ENCODE measurements around the gene TBL1XR1.

TBL1XR1 gene

GRCh38 chr3:177197041-177197726, at the start of gene TBL1XR1:
Gene TBL1XR1, minus strand, starts transcription at chr3:177197482. Its CDS starts 132,505 bp downstream, at chr3:177064977.
- DNase-seq, result peak; percentile 96

GRCh38 chr3:177245250-177245649, 48.0 kb upstream of the TBL1XR1 start:
- DNase-seq, result no peak

DNA sequence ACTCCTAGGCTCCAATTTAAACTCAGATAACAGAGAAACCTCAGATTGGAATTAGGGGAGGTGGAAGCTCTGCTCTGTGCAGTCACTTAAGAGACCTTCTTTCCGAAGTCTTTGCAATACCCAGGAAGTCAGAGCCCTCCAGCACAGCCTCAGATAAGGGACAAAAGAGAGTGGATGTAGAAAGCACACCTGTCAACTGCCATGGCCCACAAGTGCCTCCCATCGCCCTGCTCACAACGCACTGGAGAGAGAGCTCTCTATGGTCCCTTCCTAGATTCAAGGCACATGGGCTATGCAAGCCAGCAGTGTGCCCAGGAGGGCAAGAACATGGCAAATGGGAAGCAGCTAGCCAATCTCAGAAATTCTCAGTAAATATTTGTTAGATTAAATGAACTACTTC, 47.3 kb upstream of the TBL1XR1 start:
- no peak for DNase-seq

- no peak for DNase-seq
These were observed 41.5 kb upstream of the TBL1XR1 start for GRCh38 chr3:177238686-177239216.

- DNase-seq, result no peak
These were observed 39.9 kb upstream of the TBL1XR1 start for GRCh38 chr3:177237206-177237605.

- DNase-seq, result no peak
These were observed 39.4 kb upstream of the TBL1XR1 start for GRCh38 chr3:177236704-177237103.

DNA sequence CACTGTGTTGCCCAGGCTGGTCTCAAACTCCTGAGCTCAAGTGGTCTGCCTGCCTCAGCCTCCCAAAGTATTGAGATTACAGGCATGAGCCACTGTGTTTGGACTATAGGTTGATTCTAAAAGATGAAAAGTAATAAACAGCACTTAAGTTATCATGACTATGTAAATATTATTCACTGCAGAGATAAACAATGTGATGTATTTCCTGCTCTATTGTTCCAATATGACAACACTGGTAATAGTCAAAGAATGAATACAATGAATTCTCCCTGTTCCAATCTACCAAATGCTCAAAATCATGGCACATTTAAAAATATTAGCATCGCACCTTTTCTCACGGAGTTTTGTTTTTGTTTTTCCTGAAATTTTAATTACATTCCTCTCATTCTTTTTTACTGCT, 36.8 kb upstream of the TBL1XR1 start:
- no peak for DNase-seq

GRCh38 chr3:177231242-177231641, 34.0 kb upstream of the TBL1XR1 start:
- DNase-seq, result no peak

GRCh38 chr3:177230641-177231040, 33.4 kb upstream of the TBL1XR1 start:
- no peak for DNase-seq

DNA sequence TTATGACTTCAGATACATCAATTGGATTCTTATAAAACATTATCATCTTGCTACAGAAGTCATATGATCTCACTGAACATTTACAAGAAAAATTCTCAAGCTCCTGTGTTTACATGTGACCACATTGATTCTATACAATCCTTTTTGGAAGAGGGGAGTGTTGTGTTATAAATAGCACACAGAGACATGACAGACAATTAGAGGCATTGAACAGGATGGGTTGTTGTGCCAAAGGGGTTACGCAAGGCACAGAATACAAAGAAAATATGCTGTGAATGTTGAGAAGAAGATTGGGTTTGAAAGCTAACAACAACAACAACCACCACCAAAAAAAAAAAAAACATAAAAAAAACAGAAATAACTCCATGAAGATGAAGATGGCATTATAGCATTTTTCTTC, 32.5 kb upstream of the TBL1XR1 start:
- no peak for DNase-seq

DNA sequence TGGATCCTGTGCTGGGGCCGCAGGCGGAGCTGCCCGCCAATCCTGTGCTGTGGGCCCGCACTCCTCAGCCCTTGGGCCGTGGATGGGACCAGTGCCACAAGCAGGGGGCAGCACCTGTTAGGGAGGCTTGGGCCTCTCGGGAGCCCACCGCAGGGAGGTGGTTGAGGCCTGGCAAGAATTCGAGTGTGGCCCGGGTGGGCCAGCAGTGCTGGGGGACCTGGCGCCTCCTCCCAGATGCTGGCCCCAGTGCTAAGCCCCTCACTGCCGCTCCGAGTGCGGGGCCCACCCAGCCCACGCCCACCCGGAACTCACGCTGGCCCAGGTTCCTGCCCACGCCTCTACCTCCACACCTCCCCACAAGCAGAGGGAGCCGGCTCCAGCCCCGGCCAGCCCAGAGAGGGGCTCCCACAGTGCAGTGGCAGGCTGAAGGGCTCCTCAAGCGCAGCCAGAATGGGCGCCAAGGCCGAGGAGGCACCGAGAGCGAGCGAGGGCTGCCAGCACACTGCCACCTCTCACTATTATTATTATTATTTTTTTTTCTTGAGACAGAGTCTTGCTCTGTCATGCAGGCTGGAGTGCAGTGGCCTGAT, 31.4 kb upstream of the TBL1XR1 start:
- no peak for DNase-seq

GRCh38 chr3:177224414-177224813, 27.1 kb upstream of the TBL1XR1 start:
- DNase-seq, result no peak

- DNase-seq, result no peak
These were observed 24.5 kb upstream of the TBL1XR1 start for GRCh38 chr3:177221744-177222143.

GRCh38 chr3:177220136-177220974, 23.1 kb upstream of the TBL1XR1 start:
- DNase-seq, result no peak

DNA sequence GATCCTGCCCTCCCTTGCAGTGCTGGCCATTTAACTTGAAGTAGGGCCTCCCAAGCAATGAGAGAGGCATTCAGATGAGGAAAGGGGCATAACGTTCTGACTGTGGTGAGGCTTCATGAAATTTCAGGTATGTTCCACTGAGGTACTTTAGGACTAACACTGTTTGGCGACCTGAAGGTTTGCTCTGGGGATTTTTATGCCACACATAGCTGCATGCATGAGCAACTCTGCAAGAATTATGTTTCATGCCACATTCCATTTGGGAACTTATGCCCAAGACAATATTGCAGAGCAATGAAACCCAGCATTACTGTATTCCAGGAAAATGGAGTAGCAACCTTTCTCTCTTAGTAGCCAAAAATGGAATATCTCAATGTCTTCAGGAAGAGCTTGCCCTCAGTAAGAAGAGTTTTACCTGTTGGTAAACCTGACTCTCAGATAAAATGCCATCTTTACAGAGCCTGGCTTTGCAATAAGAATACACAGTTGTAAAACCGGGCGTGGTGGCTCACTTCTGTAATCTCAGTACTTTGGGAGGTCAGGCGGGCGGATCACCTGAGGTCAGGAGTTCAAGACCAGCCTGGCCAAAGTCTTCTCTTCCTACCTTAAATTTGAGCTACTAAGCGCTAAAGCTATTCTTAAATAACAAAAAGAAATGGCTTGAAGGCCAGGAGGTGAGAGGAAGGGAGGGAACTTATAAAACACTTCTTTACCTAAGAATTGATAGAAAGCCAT, 16.7 kb upstream of the TBL1XR1 start:
- no peak for DNase-seq

DNA sequence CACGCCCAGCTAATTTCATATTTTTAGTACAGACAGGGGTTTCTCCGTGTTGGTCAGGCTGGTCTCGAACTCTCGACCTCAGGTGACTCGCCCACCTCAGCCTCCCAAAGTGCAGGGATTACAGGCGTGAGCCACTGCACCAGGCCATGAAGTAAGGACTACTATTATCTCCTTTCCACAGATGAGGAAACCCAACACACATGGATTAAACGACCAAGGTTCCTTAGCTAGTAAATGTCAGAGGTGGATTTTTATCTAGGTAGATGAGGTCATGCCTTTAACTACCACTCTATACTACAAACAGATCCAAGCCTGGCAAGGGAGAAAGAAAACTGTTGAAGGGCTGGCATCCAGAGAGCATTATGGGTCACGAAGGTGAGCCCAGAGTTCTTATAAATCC, 15.5 kb upstream of the TBL1XR1 start:
- no peak for DNase-seq

DNA sequence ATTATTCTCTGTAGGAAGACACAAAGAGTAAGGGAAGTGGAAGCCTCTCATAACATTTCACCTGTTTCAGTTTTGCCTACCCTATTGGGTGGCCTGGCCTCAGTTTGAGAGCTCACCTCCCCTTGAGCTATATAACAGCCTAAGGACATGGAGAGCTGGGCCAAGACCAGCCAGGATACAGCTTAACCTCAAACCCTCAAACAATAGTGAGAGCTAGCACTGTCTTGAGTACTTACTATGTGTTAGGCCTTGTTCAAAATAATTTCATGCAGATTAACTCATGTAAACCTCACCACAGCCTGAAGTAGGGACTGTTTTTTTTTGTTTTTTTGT, 15.0 kb upstream of the TBL1XR1 start:
- DNase-seq, result no peak

DNA sequence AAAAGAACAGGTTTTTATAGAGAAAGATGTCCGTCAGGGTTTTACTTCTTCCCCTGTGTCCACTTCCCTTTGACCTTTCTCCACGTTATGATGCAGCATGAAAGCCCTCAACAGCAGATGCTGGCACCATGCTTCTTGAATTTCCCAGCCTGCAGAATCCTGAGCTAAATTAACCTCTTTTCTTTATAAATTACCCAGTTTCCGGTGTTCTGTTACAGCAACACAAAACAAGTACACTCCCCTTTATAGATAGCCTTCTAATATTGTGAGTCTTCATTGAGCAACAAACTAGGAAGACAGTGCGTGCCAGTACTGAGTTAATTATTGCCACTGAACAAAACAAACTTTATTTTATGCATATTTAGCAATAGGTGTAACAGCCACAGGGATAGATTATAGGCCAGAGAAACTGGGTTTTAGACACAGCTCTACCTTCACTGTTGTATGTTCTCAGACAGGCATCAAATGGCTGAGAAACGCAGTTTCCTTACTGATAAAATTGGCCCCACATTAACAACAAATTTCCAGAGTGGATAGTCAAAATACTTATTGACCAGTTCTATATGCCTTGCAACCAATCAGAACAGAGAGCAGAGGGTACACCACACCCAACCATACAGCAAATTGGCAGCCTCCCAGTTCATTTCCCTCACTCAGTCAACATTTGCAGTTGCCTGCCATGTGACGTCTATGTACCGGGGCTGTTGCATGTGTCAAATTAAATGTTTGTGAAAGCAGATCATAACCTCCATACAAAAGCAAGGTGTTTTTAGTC, 14.4 kb upstream of the TBL1XR1 start:
- peak; percentile 25 for DNase-seq

- DNase-seq, result no peak
These were observed 13.6 kb upstream of the TBL1XR1 start for GRCh38 chr3:177210744-177211502.

GRCh38 chr3:177209509-177209908, 12.2 kb upstream of the TBL1XR1 start:
- no peak for DNase-seq

GRCh38 chr3:177208781-177209180, 11.5 kb upstream of the TBL1XR1 start:
- DNase-seq, result no peak

- DNase-seq, result no peak
These were observed 10.9 kb upstream of the TBL1XR1 start for GRCh38 chr3:177208223-177208622.

All from NCI-H1105 (cell line).